GM12878 (cell line): ENCODE data around the gene SCARB1. TPM values are rescaled to one million over a fixed set of nuclear protein-coding genes. Genes with fewer than 3 reads are reported as not detected.

Experiments used
- ATAC-seq: fragments of 200-7000 bp; cut with Tn5 transposase; 3 replicates; pipeline ENCODE4 v1.9.1; 2020; ENCODE audit warnings: mild to moderate bottlenecking, moderate library complexity
- BruUV-seq: library from RNA; stranded (reverse); fragments of 400-500 nt; replicated peaks from 2 replicates; lab custom pipeline; 2021; lab: Mats Ljungman, UMichigan
- CTCF ChIA-PET: fragments of 300-600 bp; sonication (Branson Sonifier 250); formaldehyde crosslinking; extraction: SDS; loops from one replicate; lab custom pipeline; 2021; ENCODE audit warnings: inconsistent platforms; lab: Yijun Ruan, JAX
- POLR2A ChIA-PET: fragments of 350-600 bp; formaldehyde crosslinking; extraction: SDS; loops from one replicate; lab custom pipeline; 2021; ENCODE audit warnings: inconsistent platforms; lab: Charles Lee
- RAD21 ChIA-PET: fragments of 300-600 bp; sonication (Branson Sonifier 250); formaldehyde crosslinking; loops from one replicate; lab custom pipeline; 2023; ENCODE audit warnings: antibody characterized with exemption; ENCODE audit not compliant: unreplicated experiment; lab: Charles Lee
- SMC1A ChIA-PET: fragments of 300-600 bp; sonication (Branson Sonifier 250); formaldehyde crosslinking; loops from one replicate; lab custom pipeline; 2023; ENCODE audit not compliant: unreplicated experiment, uncharacterized antibody; lab: Charles Lee
- DNase-seq: peaks from one replicate; pipeline ENCODE4 v3.0.0-alpha.2; 2011; ENCODE audit warnings: low read depth, low spot score
- FAIRE-seq: peaks from 3 replicates; lab custom pipeline; 2011; peaks lifted over from hg19 to GRCh38; lab: Jason Lieb, UNC
- H2AFZ ChIP-seq: 2 replicates; pipeline ENCODE4 v1.6.0; 2011; ENCODE audit warnings: low read depth, low read length, control low read depth; ENCODE audit not compliant: control insufficient read depth
- H3K27ac ChIP-seq: 2 replicates; pipeline ENCODE4 v1.5.1; 2011; ENCODE audit warnings: control low read depth; ENCODE audit not compliant: control insufficient read depth, insufficient read depth
- H3K27me3 ChIP-seq, 2 experiments: replicated peaks in 1 of 2; 2 replicates each; pipeline versions ENCODE4 v1.6.0 to v1.6.1; 2011; ENCODE audit warnings: low read length in 1 of 2; ENCODE audit not compliant: control insufficient read depth in 2 of 2, insufficient read depth in 2 of 2
- H3K36me3 ChIP-seq, 2 experiments: 2 replicates each; pipeline ENCODE4 v1.5.1; 2011; ENCODE audit warnings: low read length in 1 of 2; ENCODE audit not compliant: control insufficient read depth in 2 of 2, insufficient read depth in 2 of 2
- H3K4me1 ChIP-seq: 2 replicates; pipeline ENCODE4 v1.6.1; 2011; ENCODE audit warnings: mild to moderate bottlenecking, low read length, moderate library complexity, mixed read lengths; ENCODE audit not compliant: control insufficient read depth, insufficient read depth
- H3K4me2 ChIP-seq: 2 replicates; pipeline ENCODE4 v1.6.0; 2011; ENCODE audit warnings: control low read depth; ENCODE audit not compliant: control insufficient read depth, insufficient read depth
- H3K4me3 ChIP-seq: fragments of 200-600 bp; sonication (generic); 2 replicates; pipeline ENCODE4 v1.5.1; 2016
- H3K79me2 ChIP-seq: 2 replicates; pipeline ENCODE4 v1.6.0; 2011; ENCODE audit warnings: low read length; ENCODE audit not compliant: control insufficient read depth, insufficient read depth
- H3K9ac ChIP-seq: 2 replicates; pipeline ENCODE4 v1.8.0; 2011; ENCODE audit warnings: low read length, control low read depth, mixed read lengths; ENCODE audit not compliant: control insufficient read depth, insufficient read depth
- H3K9me3 ChIP-seq: replicated peaks from 3 replicates; pipeline ENCODE4 v1.5.1; 2011; ENCODE audit warnings: mild to moderate bottlenecking, low read length; ENCODE audit not compliant: control insufficient read depth, insufficient read depth
- H4K20me1 ChIP-seq: 2 replicates; pipeline ENCODE4 v1.6.0; 2011; ENCODE audit not compliant: control insufficient read depth, insufficient read depth
- CEBPB ChIP-seq, 2 experiments: fragments of 150-350 bp in 1 of 2; IDR thresholded peaks; 2 replicates each; pipeline ENCODE4 v1.6.1; 2012 to 2014; ENCODE audit warnings: low read depth in 2 of 2, low read length in 2 of 2, borderline replicate concordance in 1 of 2, inconsistent platforms in 1 of 2
- FOXM1 ChIP-seq: IDR thresholded peaks from 2 replicates; pipeline ENCODE4 v1.6.1; 2012; ENCODE audit warnings: low read depth, mild to moderate bottlenecking, inconsistent platforms, low read length, moderate library complexity
- HDGF ChIP-seq: fragments of 450-650 bp; IDR thresholded peaks from 2 replicates; pipeline ENCODE4 v1.6.1; 2016; ENCODE audit warnings: antibody characterized with exemption
- KAT2A ChIP-seq: conservative IDR thresholded peaks from 2 replicates; pipeline ENCODE4 v1.6.1; 2011; ENCODE audit warnings: low read depth, low read length; ENCODE audit not compliant: control insufficient read depth
- MEF2B ChIP-seq: fragments of 450-650 bp; IDR thresholded peaks from 2 replicates; pipeline ENCODE4 v1.6.1; 2018; ENCODE audit warnings: mild to moderate bottlenecking, moderate library complexity; ENCODE audit not compliant: partially characterized antibody, poor library complexity, severe bottlenecking
- NFXL1 ChIP-seq: fragments of 450-650 bp; IDR thresholded peaks from 2 replicates; pipeline ENCODE4 v1.6.1; 2017; ENCODE audit warnings: antibody characterized with exemption, mild to moderate bottlenecking, borderline replicate concordance
- NR2C2 ChIP-seq: IDR thresholded peaks from 2 replicates; pipeline ENCODE4 v1.6.1; 2011; ENCODE audit warnings: borderline replicate concordance, low read depth; ENCODE audit not compliant: control insufficient read depth, insufficient read length
- PBX3 ChIP-seq: IDR thresholded peaks from 2 replicates; pipeline ENCODE4 v1.6.1; 2011; ENCODE audit warnings: mild to moderate bottlenecking, low read depth, low read length, moderate library complexity; ENCODE audit not compliant: insufficient replicate concordance
- SUZ12 ChIP-seq: fragments of 200-600 bp; sonication (generic); IDR thresholded peaks from one replicate; pipeline ENCODE4 v1.6.1; 2018; ENCODE audit warnings: antibody characterized with exemption, mild to moderate bottlenecking; ENCODE audit not compliant: unreplicated experiment
- ZSCAN29 ChIP-seq: fragments of 450-650 bp; IDR thresholded peaks from 2 replicates; pipeline ENCODE4 v1.6.1; 2017; ENCODE audit warnings: mild to moderate bottlenecking, moderate library complexity
- WGBS: methylation state at CpG from one replicate; pipeline ENCODE4 v1.1.6; 2016; ENCODE audit warnings: low lambda C conversion rate; ENCODE audit not compliant: insufficient replicate concordance, insufficient coverage; ENCODE audit errors: missing lambda C conversion rate; 5-methylcytosine and 5-hydroxymethylcytosine counted together
- in situ Hi-C: fragments of 300-500 bp; cut with MboI; formaldehyde crosslinking; loops from 9 replicates; pipeline ENCODE4 v1.14.3; 2018; ENCODE audit warnings: mixed read lengths
- intact Hi-C: fragments of 100-400 bp; cut with micrococcal nuclease; formaldehyde crosslinking; loops from one replicate; pipeline ENCODE4 v1.14.2; 2022; ENCODE audit not compliant: unreplicated experiment
- polyA plus RNA-seq, 11 experiments: library from polyadenylated mRNA; depleted of rRNA in 4 of 11; unstranded in 6 of 11; stranded (reverse) in 5 of 11; fragments of >200 nt; fragmentation: Nextera tagmentation in 4 of 11; fragmentation: Illumina TruSeq in 1 of 11; extraction: Ambion mirVana in 4 of 11; extraction: Trizol in 1 of 11; gene quantifications; 1 replicate in 1 of 11; 2 replicates in 10 of 11; pipeline versions ENCODE4 v1.2.1 to v1.2.3, GENCODE V29; 2011 to 2016; ENCODE audit warnings: inconsistent platforms in 2 of 11, missing spikeins in 2 of 11, low read depth in 1 of 11
- total RNA-seq, 4 experiments: library from RNA; depleted of rRNA in 3 of 4; stranded (reverse); fragments of >200 nt in 3 of 4; fragmentation: Illumina TruSeq in 1 of 4; extraction: Trizol in 1 of 4; gene quantifications; 2 replicates each; pipeline versions ENCODE4 v1.2.1 to v1.2.3, GENCODE V29; 2013 to 2021
- TF ChIP-seq, protein P1 (sequence below): fragments of 150-350 bp; IDR thresholded peaks from 2 replicates; pipeline ENCODE4 v1.6.1; 2014; ENCODE audit warnings: mild to moderate bottlenecking, low read depth, low read length
- TF ChIP-seq, protein P2 (sequence below): fragments of 450-650 bp; conservative IDR thresholded peaks from 2 replicates; pipeline ENCODE4 v1.6.1; 2017; ENCODE audit warnings: mild to moderate bottlenecking, moderate library complexity
- TF ChIP-seq, protein P3 (sequence below): IDR thresholded peaks from 2 replicates; pipeline ENCODE4 v1.6.1; 2012; ENCODE audit warnings: low read depth, low read length, improper control_type of control experiment
- TF ChIP-seq, protein P4 (sequence below): fragments of 450-650 bp; IDR thresholded peaks from 2 replicates; pipeline ENCODE4 v1.6.1; 2018; ENCODE audit warnings: borderline replicate concordance, mild to moderate bottlenecking; ENCODE audit not compliant: partially characterized antibody

The SCARB1 gene
- total and polyA plus RNA-seq, 10 of the 15 experiments (the other 5 are each of a cell fraction or from before 2014, with no cell fraction given), result 0.34 to 104 (median 63.1) TPM

GRCh38 chr12:124790650-124791400 is 72.8 kb downstream of the SCARB1 start:
- Histone ChIP-seq H3K27ac (no peak overlapping the region), H3K36me3 (peaks cover 25 to 30% of the 10 kb centered on the region in 2 experiments), H4K20me1 (no peaks in the 10 kb centered on the region), H3K4me1 (peaks cover 17% of the 10 kb centered on the region), H3K79me2 (no peaks in the 10 kb centered on the region), H3K4me2 (no peak overlapping the region), H3K9ac (no peak overlapping the region), H3K4me3 (no peak overlapping the region), H3K9me3 (no peaks in the 10 kb centered on the region), H2AFZ (no peak overlapping the region), H3K27me3 (no peaks in the 10 kb centered on the region)
- CTCF ChIA-PET, result no interaction called here
- RAD21 ChIA-PET, result no interaction called here
- no peak for FAIRE-seq
- no TSS peak for BruUV-seq
- DNase-seq, result no peak
- TF ChIP-seq HDGF, result no peak
- no peak for TF ChIP-seq ZSCAN29
- TF ChIP-seq SUZ12, result no peak
- TF ChIP-seq MEF2B, result no peak
- TF ChIP-seq, protein P1, sequence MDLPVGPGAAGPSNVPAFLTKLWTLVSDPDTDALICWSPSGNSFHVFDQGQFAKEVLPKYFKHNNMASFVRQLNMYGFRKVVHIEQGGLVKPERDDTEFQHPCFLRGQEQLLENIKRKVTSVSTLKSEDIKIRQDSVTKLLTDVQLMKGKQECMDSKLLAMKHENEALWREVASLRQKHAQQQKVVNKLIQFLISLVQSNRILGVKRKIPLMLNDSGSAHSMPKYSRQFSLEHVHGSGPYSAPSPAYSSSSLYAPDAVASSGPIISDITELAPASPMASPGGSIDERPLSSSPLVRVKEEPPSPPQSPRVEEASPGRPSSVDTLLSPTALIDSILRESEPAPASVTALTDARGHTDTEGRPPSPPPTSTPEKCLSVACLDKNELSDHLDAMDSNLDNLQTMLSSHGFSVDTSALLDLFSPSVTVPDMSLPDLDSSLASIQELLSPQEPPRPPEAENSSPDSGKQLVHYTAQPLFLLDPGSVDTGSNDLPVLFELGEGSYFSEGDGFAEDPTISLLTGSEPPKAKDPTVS, result no peak
- TF ChIP-seq NR2C2, result no peak
- TF ChIP-seq, protein P2, sequence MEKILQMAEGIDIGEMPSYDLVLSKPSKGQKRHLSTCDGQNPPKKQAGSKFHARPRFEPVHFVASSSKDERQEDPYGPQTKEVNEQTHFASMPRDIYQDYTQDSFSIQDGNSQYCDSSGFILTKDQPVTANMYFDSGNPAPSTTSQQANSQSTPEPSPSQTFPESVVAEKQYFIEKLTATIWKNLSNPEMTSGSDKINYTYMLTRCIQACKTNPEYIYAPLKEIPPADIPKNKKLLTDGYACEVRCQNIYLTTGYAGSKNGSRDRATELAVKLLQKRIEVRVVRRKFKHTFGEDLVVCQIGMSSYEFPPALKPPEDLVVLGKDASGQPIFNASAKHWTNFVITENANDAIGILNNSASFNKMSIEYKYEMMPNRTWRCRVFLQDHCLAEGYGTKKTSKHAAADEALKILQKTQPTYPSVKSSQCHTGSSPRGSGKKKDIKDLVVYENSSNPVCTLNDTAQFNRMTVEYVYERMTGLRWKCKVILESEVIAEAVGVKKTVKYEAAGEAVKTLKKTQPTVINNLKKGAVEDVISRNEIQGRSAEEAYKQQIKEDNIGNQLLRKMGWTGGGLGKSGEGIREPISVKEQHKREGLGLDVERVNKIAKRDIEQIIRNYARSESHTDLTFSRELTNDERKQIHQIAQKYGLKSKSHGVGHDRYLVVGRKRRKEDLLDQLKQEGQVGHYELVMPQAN, result no peak
- no peak for TF ChIP-seq FOXM1
- TF ChIP-seq, protein P3, sequence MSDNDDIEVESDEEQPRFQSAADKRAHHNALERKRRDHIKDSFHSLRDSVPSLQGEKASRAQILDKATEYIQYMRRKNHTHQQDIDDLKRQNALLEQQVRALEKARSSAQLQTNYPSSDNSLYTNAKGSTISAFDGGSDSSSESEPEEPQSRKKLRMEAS, result no peak
- no peak for TF ChIP-seq NFXL1
- TF ChIP-seq KAT2A, result no peak
- no peak for TF ChIP-seq CEBPB (IDR thresholded peaks at IDR 0.05; ENCODE audit: borderline replicate concordance in 1 of 2, low read depth in 2 of 2, low read length in 2 of 2)
- TF ChIP-seq, protein P4, sequence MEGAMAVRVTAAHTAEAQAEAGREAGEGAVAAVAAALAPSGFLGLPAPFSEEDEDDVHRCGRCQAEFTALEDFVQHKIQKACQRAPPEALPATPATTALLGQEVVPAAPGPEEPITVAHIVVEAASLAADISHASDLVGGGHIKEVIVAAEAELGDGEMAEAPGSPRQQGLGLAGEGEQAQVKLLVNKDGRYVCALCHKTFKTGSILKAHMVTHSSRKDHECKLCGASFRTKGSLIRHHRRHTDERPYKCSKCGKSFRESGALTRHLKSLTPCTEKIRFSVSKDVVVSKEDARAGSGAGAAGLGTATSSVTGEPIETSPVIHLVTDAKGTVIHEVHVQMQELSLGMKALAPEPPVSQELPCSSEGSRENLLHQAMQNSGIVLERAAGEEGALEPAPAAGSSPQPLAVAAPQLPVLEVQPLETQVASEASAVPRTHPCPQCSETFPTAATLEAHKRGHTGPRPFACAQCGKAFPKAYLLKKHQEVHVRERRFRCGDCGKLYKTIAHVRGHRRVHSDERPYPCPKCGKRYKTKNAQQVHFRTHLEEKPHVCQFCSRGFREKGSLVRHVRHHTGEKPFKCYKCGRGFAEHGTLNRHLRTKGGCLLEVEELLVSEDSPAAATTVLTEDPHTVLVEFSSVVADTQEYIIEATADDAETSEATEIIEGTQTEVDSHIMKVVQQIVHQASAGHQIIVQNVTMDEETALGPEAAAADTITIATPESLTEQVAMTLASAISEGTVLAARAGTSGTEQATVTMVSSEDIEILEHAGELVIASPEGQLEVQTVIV, result no peak
- TF ChIP-seq PBX3, result no peak
- POLR2A ChIA-PET, result no interaction called here
- intact Hi-C loops, result no loop called here
- in situ Hi-C loops, result no loop called here
- SMC1A ChIA-PET, result no interaction called here
- ATAC-seq, result no peak
- WGBS, result 98% methylated on average over 21 of the region's 21 CpGs
